H54 (cell line): ENCODE results near the gene CMIP.

Source experiments
- DNase-seq: peaks from one replicate; pipeline ENCODE4 v3.0.0; 2011; ENCODE audit warnings: low spot score, mixed read lengths; ENCODE audit not compliant: insufficient read length
- FAIRE-seq: peaks from 3 replicates; lab custom pipeline; 2011; peaks lifted over from hg19 to GRCh38; lab: Jason Lieb, UNC
- POLR2A ChIP-seq: IDR thresholded peaks from 2 replicates; pipeline ENCODE4 v1.6.1; 2011; ENCODE audit warnings: low read depth, mild to moderate bottlenecking, low read length

CMIP gene

GRCh38 chr16:81582655-81583441, 138.2 kb downstream of the CMIP start:
- DNase-seq (no peak), FAIRE-seq (no peak)
- no peak for TF ChIP-seq POLR2A

DNA sequence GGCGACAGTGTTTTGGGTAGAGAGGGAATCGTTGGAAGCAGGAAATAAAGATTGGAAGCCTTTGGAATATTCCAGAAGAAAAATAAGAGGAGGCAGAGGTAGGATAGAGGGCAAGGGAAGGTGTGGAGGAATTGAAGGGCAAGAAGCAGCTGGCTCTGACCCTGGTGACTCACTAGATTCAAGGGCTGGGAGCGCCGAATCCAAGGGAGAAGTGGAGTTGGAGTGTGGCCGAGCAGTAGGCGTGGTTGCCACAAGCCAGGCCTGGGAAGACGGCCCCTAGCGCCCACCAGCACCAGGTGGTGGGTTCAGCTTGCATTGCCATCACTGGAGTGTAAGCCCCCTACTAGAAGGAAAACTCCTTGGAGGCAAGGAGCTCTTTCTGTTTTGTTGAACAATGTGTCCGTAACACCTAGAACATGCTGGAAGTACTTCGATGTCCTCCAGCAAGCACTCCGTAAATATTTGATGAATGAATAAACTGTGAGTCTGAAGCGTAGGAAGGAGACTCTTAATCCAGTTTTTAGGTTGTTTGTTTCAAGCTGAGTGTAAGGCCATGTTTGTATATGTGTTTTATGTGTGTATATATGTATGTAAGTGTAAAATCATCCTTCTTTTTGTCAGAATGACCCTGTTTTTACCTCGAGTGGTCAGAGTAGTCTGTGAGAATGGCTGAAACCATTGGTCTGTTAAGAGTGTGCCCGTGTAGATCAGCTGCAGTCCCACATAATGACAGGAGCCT, 139.5 kb downstream of the CMIP start:
- TF ChIP-seq POLR2A, result no peak
- FAIRE-seq (no peak), DNase-seq (no peak)

DNA sequence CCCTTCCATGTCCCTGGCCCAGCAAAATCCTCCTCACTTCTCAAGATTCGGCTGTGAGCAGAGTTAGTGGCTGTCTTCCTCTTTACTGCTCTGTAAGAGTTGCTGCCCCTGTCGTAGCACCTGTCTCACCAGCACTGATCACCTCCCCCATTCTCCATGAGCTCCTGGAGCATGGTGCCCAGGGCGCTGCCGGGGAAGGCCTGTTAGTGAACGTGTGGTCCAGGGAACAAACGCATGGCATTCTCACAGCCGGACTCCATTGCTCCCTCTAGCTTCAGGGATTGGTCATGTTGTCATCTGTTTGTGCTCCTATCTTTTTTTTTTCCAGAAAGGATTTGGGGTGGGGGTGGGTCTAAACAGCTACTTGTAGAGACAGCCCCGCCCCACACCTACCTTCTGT, 141.2 kb downstream of the CMIP start:
- FAIRE-seq, result no peak
- no peak for DNase-seq
- TF ChIP-seq POLR2A, result no peak

GRCh38 chr16:81586417-81586816, 141.8 kb downstream of the CMIP start:
- FAIRE-seq (peak; percentile 11), DNase-seq (peak; percentile 68)
- TF ChIP-seq POLR2A, result no peak

GRCh38 chr16:81586977-81587625, 142.5 kb downstream of the CMIP start:
- FAIRE-seq (no peak), DNase-seq (no peak)
- TF ChIP-seq POLR2A, result no peak

GRCh38 chr16:81587626-81588160, 143.1 kb downstream of the CMIP start:
- TF ChIP-seq POLR2A, result no peak
- FAIRE-seq (no peak), DNase-seq (no peak)

- FAIRE-seq (no peak), DNase-seq (no peak)
- no peak for TF ChIP-seq POLR2A
Measured at GRCh38 chr16:81588326-81589081, 143.9 kb downstream of the CMIP start.

GRCh38 chr16:81589975-81590650, 145.5 kb downstream of the CMIP start:
- no peak for FAIRE-seq
- DNase-seq, result no peak
- TF ChIP-seq POLR2A, result no peak

GRCh38 chr16:81590714-81591544, 146.3 kb downstream of the CMIP start:
- FAIRE-seq, result no peak
- TF ChIP-seq POLR2A, result no peak
- DNase-seq, result no peak

- DNase-seq (no peak), FAIRE-seq (no peak)
- TF ChIP-seq POLR2A, result no peak
Measured at GRCh38 chr16:81591545-81591870, 146.9 kb downstream of the CMIP start.

DNA sequence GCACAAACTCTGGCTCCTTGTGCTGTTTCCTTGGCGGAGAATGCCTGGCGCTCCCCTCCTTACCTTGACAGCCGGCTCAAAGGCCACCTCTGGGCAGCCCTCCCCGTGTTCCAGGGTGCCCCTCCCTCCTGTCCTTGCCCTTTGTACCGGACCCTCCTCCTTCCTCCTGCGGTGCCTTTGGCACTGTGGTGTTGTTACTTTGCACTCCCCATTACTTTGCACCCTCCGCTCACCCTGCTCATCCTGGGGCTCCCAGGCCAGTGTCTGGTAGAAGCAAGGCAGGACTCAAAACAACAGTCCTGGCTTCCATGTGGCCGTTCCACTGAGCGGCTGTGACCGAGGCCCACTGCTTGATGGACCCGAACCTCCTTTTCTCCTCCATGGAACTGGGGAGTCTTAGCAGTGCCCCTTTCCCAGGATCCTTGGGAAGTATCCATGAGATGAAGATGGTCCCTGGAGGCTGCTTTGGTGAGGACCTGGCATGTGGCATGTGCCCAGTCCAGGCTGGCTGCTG, 147.8 kb downstream of the CMIP start:
- DNase-seq (no peak), FAIRE-seq (no peak)
- TF ChIP-seq POLR2A, result no peak

GRCh38 chr16:81593481-81593880, 148.9 kb downstream of the CMIP start:
- TF ChIP-seq POLR2A, result no peak
- DNase-seq, result no peak

More at GRCh38 chr16:81593481-81593880, 148.9 kb downstream of the CMIP start:
- no peak for FAIRE-seq
